BE2C (cell line): ENCODE data around the gene FBXO3.

Experiments used
- DNase-seq: peaks from one replicate; pipeline ENCODE4 v3.0.0-alpha.2; 2020
- H3K27me3 ChIP-seq: fragments of 250-450 bp; sonication (Bioruptor Pico); 2 replicates; pipeline ENCODE4 v1.5.1; 2020; ENCODE audit warnings: mild to moderate bottlenecking
- H3K36me3 ChIP-seq: fragments of 250-450 bp; sonication (Bioruptor Pico); 2 replicates; pipeline ENCODE4 v1.5.1; 2020; ENCODE audit warnings: mild to moderate bottlenecking
- H3K4me1 ChIP-seq: fragments of 250-450 bp; sonication (Bioruptor Pico); 2 replicates; pipeline ENCODE4 v1.5.1; 2020
- H3K4me3 ChIP-seq: 2 replicates; pipeline ENCODE4 v1.5.1; 2011; ENCODE audit warnings: low read depth, low read length
- H3K9me3 ChIP-seq: fragments of 250-450 bp; sonication (Bioruptor Pico); 2 replicates; pipeline ENCODE4 v1.5.1; 2020
- CTCF ChIP-seq: IDR thresholded peaks from 2 replicates; pipeline ENCODE4 v1.5.1; 2012; ENCODE audit warnings: mild to moderate bottlenecking, low read depth, low read length

Gene FBXO3

GRCh38 chr11:33767624-33768023, 6.7 kb downstream of the FBXO3 start:
- Histone ChIP-seq H3K4me3 (no peak overlapping the region), H3K27me3 (no peaks in the 10 kb centered on the region), H3K4me1 (no peaks in the 10 kb centered on the region), H3K36me3 (no peaks in the 10 kb centered on the region), H3K9me3 (no peaks in the 10 kb centered on the region)
- TF ChIP-seq CTCF, result no peak
- DNase-seq, result no peak

GRCh38 chr11:33766085-33766484, 8.2 kb downstream of the FBXO3 start:
- no peaks in the 10 kb centered on the region for H3K9me3 ChIP-seq
- H3K4me3 ChIP-seq, result no peak overlapping the region
- no peaks in the 10 kb centered on the region for H3K27me3 ChIP-seq
- TF ChIP-seq CTCF, result no peak
- H3K36me3 ChIP-seq, result no peaks in the 10 kb centered on the region
- no peaks in the 10 kb centered on the region for H3K4me1 ChIP-seq
- no peak for DNase-seq

- H3K9me3 ChIP-seq, result no peaks in the 10 kb centered on the region
- H3K27me3 ChIP-seq, result no peaks in the 10 kb centered on the region
- no peak overlapping the region for H3K4me3 ChIP-seq
- H3K4me1 ChIP-seq, result no peaks in the 10 kb centered on the region
- no peak for DNase-seq
- no peaks in the 10 kb centered on the region for H3K36me3 ChIP-seq
- TF ChIP-seq CTCF, result no peak
Observed at GRCh38 chr11:33761471-33761870, 12.8 kb downstream of the FBXO3 start.

- Histone ChIP-seq H3K4me1 (no peaks in the 10 kb centered on the region), H3K36me3 (no peaks in the 10 kb centered on the region), H3K9me3 (no peaks in the 10 kb centered on the region), H3K4me3 (no peak overlapping the region), H3K27me3 (no peaks in the 10 kb centered on the region)
- no peak for TF ChIP-seq CTCF
- DNase-seq, result no peak
Observed at GRCh38 chr11:33753304-33753967, 20.9 kb downstream of the FBXO3 start.

- no peak for DNase-seq
- no peak for TF ChIP-seq CTCF
- Histone ChIP-seq H3K4me1 (no peaks in the 10 kb centered on the region), H3K36me3 (no peaks in the 10 kb centered on the region), H3K4me3 (no peak overlapping the region), H3K9me3 (no peaks in the 10 kb centered on the region), H3K27me3 (no peaks in the 10 kb centered on the region)
Observed at GRCh38 chr11:33751878-33752277, 22.4 kb downstream of the FBXO3 start.

- no peaks in the 10 kb centered on the region for H3K36me3 ChIP-seq
- no peaks in the 10 kb centered on the region for H3K4me1 ChIP-seq
- TF ChIP-seq CTCF, result no peak
- no peaks in the 10 kb centered on the region for H3K27me3 ChIP-seq
- no peaks in the 10 kb centered on the region for H3K9me3 ChIP-seq
- no peak for DNase-seq
- no peak overlapping the region for H3K4me3 ChIP-seq
Observed at GRCh38 chr11:33747979-33748378, 26.3 kb downstream of the FBXO3 start.
